GM21360 (cell line): ENCODE data around the gene BRCC3.

Experiments
- ATAC-seq: cut with Tn5 transposase; IDR thresholded peaks from one replicate; pipeline ENCODE4 v1.9.1; 2021; ENCODE audit warnings: mild to moderate bottlenecking, moderate library complexity; ENCODE audit not compliant: unreplicated experiment

Gene BRCC3

DNA sequence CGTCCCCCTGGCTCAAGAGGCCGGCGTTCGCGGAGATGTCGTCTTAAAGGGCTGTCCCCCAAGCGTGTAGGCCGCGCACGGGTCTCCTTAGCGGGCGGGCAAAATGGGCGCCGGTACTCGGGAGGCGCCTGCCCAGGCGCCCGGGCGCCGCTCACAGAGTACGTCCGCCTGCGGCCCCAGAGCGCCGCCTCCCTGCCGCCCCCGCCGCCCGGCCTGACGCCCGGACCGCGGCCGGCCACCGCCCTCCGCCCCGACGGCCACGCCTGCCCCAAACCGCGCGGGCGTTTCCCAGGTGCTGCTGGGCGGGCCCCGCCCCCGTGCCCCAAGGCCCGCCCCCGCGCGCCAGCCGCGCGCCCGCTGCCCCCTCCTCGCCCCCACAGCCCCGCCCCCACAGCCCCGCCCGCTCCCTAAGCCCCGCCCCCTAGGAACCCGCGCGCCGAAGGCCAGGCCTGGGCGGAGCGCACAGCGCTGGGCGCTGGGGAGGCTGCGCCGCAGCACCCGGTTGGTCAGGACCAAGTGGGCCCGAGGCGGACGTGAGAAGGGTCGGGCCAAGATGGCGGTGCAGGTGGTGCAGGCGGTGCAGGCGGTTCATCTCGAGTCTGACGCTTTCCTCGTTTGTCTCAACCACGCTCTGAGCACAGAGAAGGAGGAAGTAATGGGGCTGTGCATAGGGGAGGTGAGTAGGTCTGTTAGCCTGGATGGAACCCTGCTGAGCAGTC lies at the start of gene BRCC3, which contains the start of the genes CMC4 and MTCP1:
TSS of gene BRCC3 (plus strand) at position 534 of the 719 bp plus-strand sequence. CDS start at position 554, 20 bp downstream.
TSS of gene CMC4 (minus strand) at position 162 of the 719 bp plus-strand sequence. CDS start 7,113 bp downstream, outside the sequence.
TSS of gene MTCP1 (minus strand) at position 162 of the 719 bp plus-strand sequence. CDS start 5,126 bp downstream, outside the sequence.
- ATAC-seq, result peak; percentile 81

DNA sequence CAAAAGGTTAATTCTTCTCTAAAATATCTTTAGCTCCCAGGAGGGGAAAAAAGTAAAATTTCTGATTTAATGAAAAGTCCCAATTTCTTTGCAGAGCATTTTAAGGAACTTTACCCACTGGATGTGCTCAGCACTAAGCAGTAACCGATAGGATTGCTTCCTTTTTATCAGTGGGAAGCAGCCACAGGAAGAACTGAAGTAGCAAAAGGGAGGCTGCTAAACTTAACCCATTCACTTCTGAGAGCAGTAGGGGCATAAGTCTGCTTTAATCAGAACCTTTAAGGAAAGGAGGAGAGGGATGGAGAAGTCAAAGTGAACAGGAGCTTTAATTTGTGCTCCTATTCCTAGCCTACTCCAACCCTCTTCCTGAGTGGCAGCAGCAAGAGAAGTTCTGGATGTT lies 48.7 kb upstream of the BRCC3 start, which contains the start of gene F8:
TSS of gene F8 (minus strand) at position 139 of the 400 bp plus-strand sequence. CDS start 171 bp downstream, outside the sequence.
- ATAC-seq, result no peak

- no peak for ATAC-seq
Observed at GRCh38 chrX:155023907-155024833, 47.1 kb upstream of the BRCC3 start.

DNA sequence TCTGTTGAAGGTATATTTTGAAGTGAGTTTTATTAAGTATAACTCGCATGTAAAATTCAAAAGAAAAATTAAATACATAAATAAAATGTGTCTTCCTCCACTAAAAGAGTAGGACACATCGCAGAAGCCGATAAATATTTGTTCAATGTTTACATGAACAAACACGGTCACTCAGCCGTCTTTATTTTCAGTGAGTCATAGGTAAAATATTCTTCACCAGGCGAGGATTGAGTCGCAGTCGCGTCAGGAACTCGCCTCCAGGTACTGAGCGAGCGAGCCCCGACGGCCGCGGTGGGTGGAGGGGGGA lies 44.9 kb upstream of the BRCC3 start:
- no peak for ATAC-seq

GRCh38 chrX:155026727-155027508 lies 44.4 kb upstream of the BRCC3 start, which contains the start of gene FUNDC2:
Gene FUNDC2 (plus strand): TSS chrX:155026844. CDS start chrX:155026939, 95 bp downstream.
- ATAC-seq, result peak; percentile 79

DNA sequence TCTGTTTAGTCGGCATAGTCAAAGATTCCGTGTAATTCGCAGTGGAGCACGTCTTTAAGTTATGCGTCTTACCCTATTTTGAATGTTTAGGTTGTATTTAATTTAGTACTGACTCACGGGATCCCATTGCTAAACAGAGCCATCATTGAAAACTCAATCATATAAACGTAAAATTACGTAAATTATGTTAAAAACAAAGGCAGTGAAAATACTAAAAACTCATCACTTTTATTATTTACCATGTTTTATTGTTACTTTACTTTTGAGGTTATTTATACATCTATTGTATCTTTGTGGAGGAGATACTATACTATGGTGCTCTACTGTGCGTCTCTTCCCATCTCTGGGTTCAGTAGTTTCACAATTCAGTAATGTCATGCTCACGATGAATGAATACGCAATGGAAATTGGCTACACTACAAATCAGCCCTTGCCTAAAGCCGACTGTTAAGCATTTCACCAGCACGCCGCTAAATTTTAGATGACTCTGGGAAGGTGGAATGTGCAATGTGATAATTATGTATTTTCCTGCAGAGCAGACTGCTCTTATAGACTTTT lies 43.7 kb upstream of the BRCC3 start:
- no peak for ATAC-seq

GRCh38 chrX:155028129-155028528 lies 43.2 kb upstream of the BRCC3 start:
- no peak for ATAC-seq

- no peak for ATAC-seq
Observed at GRCh38 chrX:155028877-155029291, 42.4 kb upstream of the BRCC3 start.

DNA sequence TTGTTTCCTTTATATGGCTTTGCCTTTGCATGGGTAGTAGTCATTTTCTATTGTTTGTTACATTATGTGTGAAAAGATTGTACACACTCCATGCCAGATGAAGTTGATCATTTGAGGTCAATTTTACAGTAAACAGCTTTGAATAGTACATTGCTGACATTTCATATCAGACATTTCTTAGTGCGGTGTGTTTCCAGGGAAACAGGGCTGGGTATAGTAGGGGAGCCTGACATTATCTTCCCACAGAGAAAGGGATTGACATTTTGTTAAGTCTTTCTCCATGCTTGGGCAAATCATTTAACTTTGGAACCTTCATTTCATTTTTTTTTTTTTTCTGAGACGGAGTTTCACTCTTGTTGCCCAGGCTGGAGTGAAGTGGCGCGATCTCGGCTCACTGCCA lies 39.7 kb upstream of the BRCC3 start:
- ATAC-seq, result no peak

DNA sequence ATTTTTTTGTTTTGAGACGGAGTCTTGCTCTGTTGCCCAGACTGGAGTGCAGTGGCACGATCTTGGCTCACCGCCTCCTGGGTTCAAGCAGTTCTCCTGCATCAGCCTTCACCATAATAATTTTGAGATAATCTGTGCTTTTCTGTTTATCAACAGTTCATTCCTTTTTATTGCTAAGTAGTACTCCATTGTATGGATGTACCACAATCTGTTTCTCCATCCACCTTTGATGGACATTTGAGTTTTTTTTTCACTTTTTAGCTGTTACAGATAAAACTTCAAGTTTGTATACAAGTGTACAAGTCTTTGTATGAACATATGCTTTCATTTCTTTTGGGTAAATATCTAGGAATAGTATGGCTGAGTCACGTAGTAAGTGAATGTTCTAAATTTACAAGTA lies 35.6 kb upstream of the BRCC3 start:
- no peak for ATAC-seq

DNA sequence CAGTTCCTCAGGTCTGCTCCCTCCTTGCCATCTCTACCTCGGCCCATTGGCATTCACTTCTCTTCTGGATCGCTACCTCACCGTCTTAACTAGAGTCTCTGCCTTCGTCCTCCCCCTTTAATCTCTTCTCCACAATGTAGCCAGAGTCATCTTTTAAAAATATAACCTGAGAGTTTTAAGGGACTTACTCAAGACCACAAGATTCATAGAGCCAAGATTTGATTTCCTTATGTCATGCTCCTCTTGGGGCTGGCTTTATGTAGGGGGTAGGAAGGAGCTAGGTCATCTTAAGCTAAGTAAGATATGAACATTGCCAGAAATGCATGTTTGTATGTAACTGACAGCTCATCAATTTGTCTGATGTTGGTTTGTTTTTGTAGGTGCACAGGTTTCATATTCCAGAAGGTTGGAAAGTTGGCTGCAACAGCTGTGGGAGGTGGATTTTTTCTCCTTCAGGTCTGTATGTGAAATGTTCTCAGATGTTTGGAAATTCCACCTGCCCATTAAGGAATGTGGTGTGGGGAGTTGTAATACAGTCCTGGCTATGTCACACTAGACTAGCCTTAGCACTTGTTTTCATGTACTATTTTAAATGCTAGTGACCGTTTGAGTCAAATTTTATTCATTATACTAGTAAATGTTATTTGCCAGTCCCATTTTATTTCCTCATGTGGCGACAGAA lies 25.0 kb upstream of the BRCC3 start:
- no peak for ATAC-seq

GRCh38 chrX:155046811-155047528 lies 24.3 kb upstream of the BRCC3 start:
- ATAC-seq, result no peak

DNA sequence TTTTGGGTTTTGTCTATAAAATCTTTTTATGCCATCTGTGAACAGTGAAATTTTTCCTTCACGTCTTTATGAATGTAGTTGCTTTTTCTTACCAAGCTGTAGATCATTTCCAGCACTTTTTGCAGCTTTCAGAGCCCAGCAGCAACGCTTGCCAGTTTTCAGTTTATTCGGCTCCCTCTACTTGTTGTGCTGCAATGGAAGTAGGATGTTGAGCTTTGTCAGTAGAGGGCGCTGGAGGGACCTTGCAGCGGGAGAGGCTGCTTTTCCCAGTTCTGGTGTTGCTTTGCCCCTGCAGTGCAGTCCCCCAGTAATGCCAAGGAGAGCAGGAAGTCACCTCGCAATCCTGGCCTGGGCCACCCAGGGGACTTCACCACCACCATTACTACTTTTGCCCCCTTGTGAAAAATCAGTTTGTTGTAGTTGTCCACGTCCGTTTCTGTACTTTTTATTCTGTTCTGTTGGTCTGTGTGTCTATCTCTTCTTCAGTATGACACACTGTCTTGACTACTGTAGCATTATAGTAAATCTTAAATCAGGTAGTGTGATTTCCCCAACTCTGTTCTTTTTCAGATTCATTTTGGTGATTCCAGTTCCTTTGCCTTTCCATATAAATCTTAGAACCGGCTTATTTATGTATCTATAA lies 22.2 kb upstream of the BRCC3 start:
- ATAC-seq, result no peak

DNA sequence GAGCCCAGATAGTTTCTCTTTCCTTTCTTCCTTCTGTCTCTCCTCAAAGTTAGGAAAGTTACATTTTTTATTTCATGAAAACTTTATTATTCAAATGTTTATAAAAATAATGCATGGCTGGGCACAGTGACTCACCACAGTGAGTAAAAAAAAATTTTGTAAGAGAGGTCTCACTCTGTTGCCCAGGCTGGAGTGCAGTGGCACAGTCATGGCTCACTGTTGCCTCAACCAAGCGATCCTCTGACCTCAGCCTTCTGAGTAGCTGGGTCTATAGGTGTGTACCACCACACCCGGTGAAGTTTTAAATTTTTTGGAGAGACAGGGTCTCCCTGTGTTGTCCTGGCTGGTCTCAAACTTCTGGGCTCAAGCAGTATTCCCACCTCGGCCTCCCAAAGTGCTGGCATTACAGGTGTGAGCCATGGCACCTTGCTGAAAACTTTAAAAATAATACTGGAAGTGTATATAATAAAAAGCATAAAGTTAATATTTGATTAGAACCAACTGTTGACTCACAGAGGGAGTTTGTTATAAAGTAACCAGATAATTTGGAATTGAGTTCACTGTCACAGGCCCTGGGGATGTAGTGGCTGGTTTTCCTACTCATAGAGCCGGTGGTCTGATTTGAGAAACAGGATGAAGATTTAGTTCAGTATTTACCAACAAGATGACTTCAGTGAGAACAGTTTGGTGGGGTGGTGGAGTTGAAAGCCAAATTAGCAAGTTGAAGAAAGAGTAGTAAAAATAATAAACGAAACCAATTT lies 18.4 kb upstream of the BRCC3 start:
- no peak for ATAC-seq

DNA sequence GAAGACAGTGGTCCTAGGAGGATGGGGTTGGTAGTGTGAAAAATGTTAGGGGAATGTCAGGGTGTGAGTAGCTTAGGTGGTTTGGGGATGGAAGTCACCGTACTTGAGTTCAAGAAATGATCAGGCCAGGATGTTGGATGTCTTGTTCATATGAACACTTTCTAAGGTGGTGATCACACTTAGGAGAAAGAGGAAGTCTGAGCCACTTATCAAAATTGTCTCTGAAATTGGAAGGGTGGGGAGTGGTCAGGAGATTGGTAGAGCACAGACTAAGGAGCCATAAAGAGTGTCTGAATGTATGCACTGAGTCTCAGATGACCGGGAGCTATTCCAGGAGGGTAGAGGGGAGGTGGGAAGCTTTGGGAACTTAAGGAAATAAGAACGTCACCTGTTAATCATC lies 17.7 kb upstream of the BRCC3 start:
- ATAC-seq, result no peak

GRCh38 chrX:155054255-155054654 lies 17.1 kb upstream of the BRCC3 start:
- ATAC-seq, result no peak

GRCh38 chrX:155055494-155055893 lies 15.8 kb upstream of the BRCC3 start:
- no peak for ATAC-seq

DNA sequence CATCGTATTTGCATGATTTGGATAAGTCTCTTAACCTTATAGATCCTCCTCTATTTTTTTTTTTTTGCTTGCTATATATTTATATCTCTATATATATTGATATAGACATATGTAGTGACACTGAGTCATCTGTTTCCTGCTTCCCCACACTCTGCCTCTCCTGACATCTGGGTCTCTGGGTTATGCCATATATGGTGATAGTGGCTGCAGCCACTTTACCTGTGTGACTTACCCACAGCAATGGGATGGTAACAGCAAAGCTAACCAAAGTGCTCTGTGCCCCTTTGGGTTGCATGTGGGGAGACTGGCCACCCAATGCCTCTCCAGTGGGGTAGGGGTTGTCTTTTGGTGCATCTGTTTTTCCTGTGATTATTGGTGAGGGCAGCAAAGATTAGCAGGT lies 14.8 kb upstream of the BRCC3 start:
- peak; percentile 19 for ATAC-seq
